ENCODE measurements around the gene FAM168B. TPM values are rescaled to one million over a fixed set of nuclear protein-coding genes. Genes with fewer than 3 reads are reported as not detected.
"Not testable (repeated sequence)": the region's sequence is repeated elsewhere in the genome, so short reads cannot be mapped to it uniquely, and the experiment has no call there.

FAM168B gene
- total and polyA plus RNA-seq, 5 experiments from 2014 or later = 29.9 to 89.1 (median 43.8) TPM

DNA sequence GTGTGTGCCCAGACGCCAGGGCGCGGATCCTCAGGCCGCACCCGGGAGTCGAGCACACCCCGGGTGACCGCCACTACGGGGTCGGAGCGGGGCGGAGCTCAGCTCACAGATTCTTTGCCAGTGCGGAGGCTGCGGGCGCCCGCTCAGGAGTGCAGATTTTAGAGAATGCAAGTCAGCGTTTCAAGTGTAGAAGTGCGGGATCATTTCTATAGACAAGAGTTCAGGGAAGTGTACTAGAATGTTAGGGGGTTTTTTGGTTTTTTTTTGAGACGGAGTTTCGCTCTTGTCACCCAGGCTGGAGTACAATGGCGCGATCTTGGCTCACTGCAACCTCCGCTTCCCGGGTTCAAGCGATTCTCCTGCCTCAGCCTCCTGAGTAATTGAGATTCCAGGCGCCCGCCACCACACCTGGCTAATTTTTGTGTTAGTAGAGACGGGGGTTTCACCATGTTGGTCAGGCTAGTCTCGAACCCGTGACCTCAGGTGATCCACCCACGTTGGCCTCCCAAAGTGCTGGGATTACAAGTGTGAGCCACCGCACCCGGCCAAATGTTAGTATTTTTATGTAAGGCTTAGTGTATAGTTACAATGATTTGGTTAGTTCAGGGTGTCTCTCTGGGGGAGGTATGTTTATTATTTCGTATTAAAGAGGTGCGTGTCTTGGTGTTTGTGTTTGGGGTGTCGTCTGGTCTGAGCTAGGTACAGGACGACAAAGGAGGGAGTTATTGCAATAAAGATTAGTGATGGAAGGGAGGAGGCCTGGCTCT lies 619 bp upstream of the FAM168B start:
- H3K4me1 Mint-ChIP-seq = peaks cover 5 to 31% (median 17%) of the 10 kb centered on the region in 4 donors
- DNase-seq (peak in 3 of 10 donors; percentile 65 to 83 (median 74)), ATAC-seq (peak; percentile 80 to 85)
- peak overlapping the region; percentile 88 to 98 (median 94) for H3K4me3 Mint-ChIP-seq
- H3K27ac Mint-ChIP-seq = peak overlapping the region; percentile 90 to 98 (median 96)
- H3K36me3 Mint-ChIP-seq = peaks cover 0 to 14% (median 0%) of the 10 kb centered on the region in 3 donors
- POLR2A ChIA-PET = interaction anchor here (0.6 to 3.9 kb wide), 12 partner anchors 10 to 752 kb away, joined by 3 to 69 read pairs (median 5); partner anchors contain the start of genes IMP4 and PLEKHB2
- H3K27me3 Mint-ChIP-seq = no peaks in the 10 kb centered on the region
- no peaks in the 10 kb centered on the region for H3K9me3 Mint-ChIP-seq

DNA sequence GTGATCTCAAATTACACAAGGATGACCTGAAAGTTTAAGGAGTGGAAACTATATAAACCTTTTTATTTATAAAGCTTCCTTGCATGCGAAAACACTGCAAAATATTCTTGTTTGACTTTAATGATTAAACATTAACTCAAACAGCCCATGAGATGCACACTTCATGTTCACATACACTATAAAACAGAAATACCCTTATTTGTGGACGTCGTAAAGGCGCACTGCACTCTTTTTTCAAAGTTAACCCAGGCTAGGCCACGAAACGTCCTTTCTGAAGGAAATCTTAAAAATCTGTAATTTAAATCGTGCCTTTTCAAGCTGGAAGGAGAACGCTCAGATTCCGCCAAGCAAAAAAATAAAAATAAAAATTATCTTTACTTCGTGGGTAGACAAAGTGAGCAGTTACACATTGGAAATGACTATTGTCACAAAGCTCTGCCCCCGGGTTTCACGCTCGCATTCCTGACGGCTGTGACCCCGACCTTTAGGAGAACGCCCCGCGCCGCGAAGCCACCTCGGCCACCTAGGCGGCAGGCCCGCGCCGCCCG lies 728 bp downstream of the FAM168B start:
- peaks cover 7 to 40% (median 22%) of the 10 kb centered on the region in 4 donors for H3K4me1 Mint-ChIP-seq
- H3K9me3 Mint-ChIP-seq = no peaks in the 10 kb centered on the region
- H3K27me3 Mint-ChIP-seq = no peaks in the 10 kb centered on the region
- ATAC-seq (peak in 1 of 2 donors; percentile 7), DNase-seq (peak in 3 of 10 donors; percentile 8 to 28 (median 18))
- peak overlapping the region; percentile 81 to 92 (median 88) for H3K27ac Mint-ChIP-seq
- peak overlapping the region; percentile 78 to 92 (median 85) for H3K4me3 Mint-ChIP-seq
- POLR2A ChIA-PET = interaction anchor here (0.6 to 3.9 kb wide), 13 partner anchors 9 to 751 kb away, joined by 3 to 69 read pairs (median 6); partner anchors contain the start of genes IMP4 and PLEKHB2
- H3K36me3 Mint-ChIP-seq = peaks cover 4 to 26% (median 9%) of the 10 kb centered on the region in 3 donors

DNA sequence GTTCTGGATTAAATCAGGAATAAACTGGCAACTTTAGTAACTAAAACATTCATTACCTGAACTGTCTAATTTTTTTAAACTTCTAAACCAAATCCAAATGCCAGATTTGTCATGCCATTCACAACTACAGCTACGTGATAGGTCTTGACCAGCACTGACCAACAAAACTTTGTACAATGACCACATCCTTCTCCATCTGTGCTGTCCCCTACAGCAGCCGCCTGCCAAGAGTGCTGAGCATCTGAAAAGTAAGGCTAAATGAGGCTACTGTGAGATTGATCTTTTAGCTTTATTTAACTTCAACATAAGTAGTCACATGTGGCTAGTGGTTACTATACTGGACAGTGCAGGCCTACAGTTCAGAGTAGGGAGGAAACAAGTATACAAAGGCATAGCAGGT lies 7.6 kb downstream of the FAM168B start:
- H3K36me3 Mint-ChIP-seq = peaks cover 4 to 80% (median 26%) of the 10 kb centered on the region in 3 donors
- H3K9me3 Mint-ChIP-seq = no peaks in the 10 kb centered on the region
- peak overlapping the region in 1 of 10 donors; percentile 26 for H3K4me3 Mint-ChIP-seq
- no peaks in the 10 kb centered on the region for H3K27me3 Mint-ChIP-seq
- no peak for DNase-seq
- POLR2A ChIA-PET = no interaction called here
- H3K4me1 Mint-ChIP-seq = peaks cover 24 to 75% (median 47%) of the 10 kb centered on the region in 4 donors
- peak overlapping the region in 4 of 10 donors; percentile 2 to 27 (median 15) for H3K27ac Mint-ChIP-seq
- no peak for ATAC-seq

DNA sequence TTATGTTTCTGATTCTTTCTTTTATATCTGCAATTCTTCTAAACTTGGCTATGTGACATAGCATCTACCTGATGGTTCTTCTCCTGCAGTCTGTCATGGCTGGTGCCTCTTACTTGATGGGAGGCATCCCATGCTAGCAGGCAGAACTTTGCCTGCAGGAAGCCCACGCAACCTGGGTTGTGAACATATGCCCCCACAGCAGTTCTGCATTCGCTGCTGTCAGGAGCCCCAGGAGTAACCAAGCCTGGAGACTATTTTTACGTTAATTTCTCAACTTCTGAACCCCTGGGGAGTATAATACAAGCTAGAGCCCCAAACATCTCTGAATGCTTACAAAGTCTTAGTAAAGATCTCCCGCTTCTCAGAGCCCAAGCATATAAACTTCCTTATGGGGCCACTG lies 12.1 kb downstream of the FAM168B start:
- peak overlapping the region in 2 of 10 donors; percentile 0 to 9 for H3K4me3 Mint-ChIP-seq
- peak overlapping the region in 7 of 10 donors; percentile 1 to 85 (median 42) for H3K27ac Mint-ChIP-seq
- no peak for DNase-seq
- H3K9me3 Mint-ChIP-seq = no peaks in the 10 kb centered on the region
- peaks cover 35 to 81% (median 65%) of the 10 kb centered on the region in 4 donors for H3K4me1 Mint-ChIP-seq
- POLR2A ChIA-PET = interaction anchor here (1.0 to 1.4 kb wide), 2 partner anchors 12 to 13 kb away, joined by 3 to 4 read pairs; partner anchors contain the start of gene FAM168B
- H3K36me3 Mint-ChIP-seq = peaks cover 0 to 84% (median 25%) of the 10 kb centered on the region in 3 donors
- H3K27me3 Mint-ChIP-seq = no peaks in the 10 kb centered on the region
- ATAC-seq = no peak

DNA sequence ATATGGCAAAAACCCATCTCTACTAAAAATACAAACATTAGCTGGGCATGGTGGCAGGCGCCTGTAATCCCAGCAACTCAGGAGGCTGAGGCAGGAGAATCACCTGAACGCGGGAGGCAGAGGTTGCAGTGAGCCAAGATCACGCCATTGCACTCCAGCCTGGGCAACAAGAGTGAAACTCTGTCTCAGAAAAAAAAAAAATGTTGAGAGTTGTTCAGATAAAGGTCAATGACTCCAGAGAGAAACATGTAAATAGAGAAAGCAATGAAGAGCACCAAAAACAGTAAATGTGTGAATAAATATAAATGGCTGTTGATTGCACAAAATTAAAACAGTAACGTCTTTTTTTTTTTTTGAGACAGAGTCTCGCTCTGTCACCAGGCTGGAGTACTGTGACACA lies 13.3 kb downstream of the FAM168B start:
- ATAC-seq, POLR2A ChIA-PET, H3K9me3 Mint-ChIP-seq, H3K27me3 Mint-ChIP-seq, DNase-seq: not testable (repeated sequence)
- H3K4me3 Mint-ChIP-seq = peak overlapping the region in 5 of 10 donors; percentile 10 to 50 (median 41)
- H3K4me1 Mint-ChIP-seq = peaks cover 37 to 79% (median 60%) of the 10 kb centered on the region in 4 donors
- H3K36me3 Mint-ChIP-seq = peaks cover 0 to 84% (median 27%) of the 10 kb centered on the region in 3 donors
- peak overlapping the region in 6 of 10 donors; percentile 29 to 82 (median 75) for H3K27ac Mint-ChIP-seq

DNA sequence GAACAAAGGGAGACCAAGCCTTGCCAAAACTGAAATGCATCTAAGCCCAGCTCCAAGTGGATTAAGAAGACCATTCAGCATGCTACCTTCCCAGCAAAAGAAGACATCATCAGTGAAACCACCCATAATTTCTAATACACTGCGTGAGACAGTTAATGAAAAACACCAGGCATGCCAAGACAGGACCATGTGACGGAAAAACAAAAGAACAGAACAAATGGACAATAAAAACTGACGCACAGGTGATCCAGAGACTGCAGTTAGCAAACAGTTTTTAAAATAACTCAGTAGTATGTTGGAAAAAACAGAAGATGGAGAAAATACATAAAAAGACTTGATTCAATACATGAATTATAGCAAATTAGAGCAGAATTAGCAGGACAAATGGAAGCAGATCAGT lies 15.3 kb downstream of the FAM168B start:
- peak overlapping the region in 6 of 10 donors; percentile 3 to 87 (median 24) for H3K27ac Mint-ChIP-seq

DNA sequence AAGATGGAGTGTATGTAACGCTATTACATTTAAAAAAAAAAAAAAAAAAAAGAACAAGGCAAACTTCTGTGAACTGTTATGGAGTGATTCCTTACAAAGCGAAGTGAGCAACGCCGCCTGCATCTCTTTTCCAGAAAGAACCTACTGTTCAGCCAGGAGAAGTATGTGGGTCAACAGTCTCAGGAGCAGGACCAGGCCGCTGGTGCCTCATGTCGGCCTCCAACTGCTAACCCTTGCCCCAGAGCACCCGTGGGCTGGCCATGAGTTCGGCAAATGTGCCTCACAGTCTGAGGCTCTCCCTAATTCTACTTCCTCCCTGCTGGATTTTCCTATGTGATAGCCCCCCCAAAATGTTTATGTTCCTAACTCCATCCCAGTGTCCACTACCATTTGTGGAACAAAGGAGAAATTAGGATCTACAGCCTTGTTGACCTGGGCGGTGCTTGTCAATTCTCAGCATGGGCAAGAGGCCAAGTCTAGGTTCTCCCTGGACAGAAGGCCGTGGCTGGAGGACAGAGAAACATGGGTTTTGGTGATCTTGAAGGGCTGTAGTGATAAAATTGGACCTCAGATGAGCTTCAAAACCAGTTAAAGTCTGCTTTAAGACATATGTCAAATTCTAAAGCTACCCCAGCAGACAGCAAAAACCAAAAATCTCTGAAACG lies 15.9 kb downstream of the FAM168B start:
- H3K9me3 Mint-ChIP-seq = no peaks in the 10 kb centered on the region
- POLR2A ChIA-PET = interaction anchor here (0.7 kb wide), 2 partner anchors 7 to 35 kb away, joined by 3 to 6 read pairs; no protein-coding TSS in a partner anchor
- no peak overlapping the region for H3K4me3 Mint-ChIP-seq

More for the DNA sequence above, 15.3 kb downstream of the FAM168B start:
- Mint-ChIP-seq H3K4me3 (no peak overlapping the region), H3K36me3 (peaks cover 0 to 95% (median 27%) of the 10 kb centered on the region in 3 donors), H3K4me1 (peaks cover 38 to 87% (median 63%) of the 10 kb centered on the region in 4 donors), H3K9me3 (no peaks in the 10 kb centered on the region), H3K27me3 (no peaks in the 10 kb centered on the region)
- ATAC-seq = no peak
- no peak for DNase-seq
- POLR2A ChIA-PET = no interaction called here

DNA sequence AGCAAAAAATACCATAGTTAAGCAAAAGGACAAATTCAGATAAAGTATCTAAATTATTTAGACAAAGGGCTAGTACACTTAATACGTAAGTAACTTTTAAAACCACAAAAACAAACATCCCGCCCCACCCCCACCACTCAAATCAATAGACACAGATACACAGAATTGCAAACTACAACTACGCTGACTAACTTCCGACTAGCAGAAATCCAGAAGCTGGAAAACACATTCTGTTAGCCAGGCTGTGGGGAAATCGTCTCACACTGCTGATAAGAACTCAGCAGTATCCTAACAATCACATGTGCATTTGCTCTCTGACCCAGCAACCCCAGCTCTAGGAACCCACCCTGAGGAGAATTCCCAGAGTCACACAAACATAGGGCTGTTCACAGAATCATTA lies 16.6 kb downstream of the FAM168B start:
- Mint-ChIP-seq H3K4me3 (no peak overlapping the region), H3K27me3 (no peaks in the 10 kb centered on the region), H3K36me3 (peaks cover 0 to 96% (median 24%) of the 10 kb centered on the region in 3 donors), H3K27ac (peak overlapping the region in 1 of 10 donors; percentile 55), H3K9me3 (no peaks in the 10 kb centered on the region), H3K4me1 (peaks cover 38 to 85% (median 60%) of the 10 kb centered on the region in 4 donors)
- POLR2A ChIA-PET = interaction anchor here (0.7 to 1.2 kb wide), 3 partner anchors 8 to 34 kb away, joined by 3 to 6 read pairs (median 3); no protein-coding TSS in a partner anchor
- no peak for DNase-seq
- ATAC-seq = no peak

More for the DNA sequence above, 15.9 kb downstream of the FAM168B start:
- Mint-ChIP-seq H3K36me3 (peaks cover 0 to 96% (median 27%) of the 10 kb centered on the region in 3 donors), H3K27me3 (no peaks in the 10 kb centered on the region), H3K27ac (peak overlapping the region in 4 of 10 donors; percentile 3 to 75 (median 22)), H3K4me1 (peaks cover 38 to 86% (median 61%) of the 10 kb centered on the region in 4 donors)
- ATAC-seq (no peak), DNase-seq (no peak)

DNA sequence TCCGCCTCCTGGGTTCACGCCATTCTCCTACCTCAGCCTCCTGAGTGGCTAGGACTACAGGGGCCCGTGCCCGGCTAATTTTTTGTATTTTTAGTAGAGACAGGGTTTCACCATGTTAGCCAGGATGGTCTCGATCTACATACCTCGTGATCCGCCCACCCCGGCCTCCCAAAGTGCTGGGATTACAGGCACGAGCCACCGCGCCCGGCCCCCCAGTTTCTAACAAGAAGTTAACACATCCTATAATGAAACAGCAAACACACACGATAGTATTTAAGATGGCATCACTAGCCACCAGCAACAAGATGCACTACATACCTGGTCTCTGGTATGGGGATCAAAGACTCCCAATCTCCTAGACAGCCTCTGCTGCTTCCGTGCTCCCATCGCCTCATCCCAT lies 17.7 kb downstream of the FAM168B start:
- not testable (repeated sequence) for H3K9me3 Mint-ChIP-seq, DNase-seq, ATAC-seq, H3K27me3 Mint-ChIP-seq
- POLR2A ChIA-PET = interaction anchor here (0.7 kb wide), 1 partner anchor 733 kb away, joined by 4 read pairs; no protein-coding TSS in a partner anchor
- Mint-ChIP-seq H3K36me3 (peaks cover 0 to 95% (median 17%) of the 10 kb centered on the region in 3 donors), H3K27ac (peak overlapping the region in 5 of 10 donors; percentile 41 to 79 (median 46)), H3K4me3 (peak overlapping the region in 2 of 10 donors; percentile 15 to 38), H3K4me1 (peaks cover 32 to 83% (median 53%) of the 10 kb centered on the region in 4 donors)

DNA sequence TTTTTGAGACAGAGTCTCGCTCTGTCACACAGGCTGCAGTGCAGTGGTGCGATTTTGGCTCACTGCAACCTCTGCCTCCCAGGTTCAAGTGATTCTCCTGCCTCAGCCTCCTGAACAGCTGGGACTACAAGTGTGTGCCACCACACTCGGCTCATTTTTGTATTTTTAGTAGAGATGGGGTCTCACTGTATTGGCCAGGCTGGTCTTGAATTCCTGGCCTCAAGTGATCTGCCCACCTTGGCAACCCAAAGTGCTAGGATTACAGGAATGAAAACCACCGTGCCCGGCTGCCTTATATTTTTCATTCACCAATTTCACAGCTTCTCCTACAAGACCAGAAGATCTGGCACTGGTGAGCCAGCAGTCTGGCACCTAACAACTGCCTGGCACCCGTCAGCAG lies 25.1 kb downstream of the FAM168B start:
- ATAC-seq, POLR2A ChIA-PET, H3K4me3 Mint-ChIP-seq, H3K9me3 Mint-ChIP-seq, DNase-seq, H3K27me3 Mint-ChIP-seq: not testable (repeated sequence)
- H3K36me3 Mint-ChIP-seq = peaks cover 0 to 86% (median 17%) of the 10 kb centered on the region in 3 donors
- H3K4me1 Mint-ChIP-seq = peaks cover 24 to 62% (median 38%) of the 10 kb centered on the region in 4 donors
- H3K27ac Mint-ChIP-seq = peak overlapping the region in 3 of 10 donors; percentile 60 to 76 (median 63)

DNA sequence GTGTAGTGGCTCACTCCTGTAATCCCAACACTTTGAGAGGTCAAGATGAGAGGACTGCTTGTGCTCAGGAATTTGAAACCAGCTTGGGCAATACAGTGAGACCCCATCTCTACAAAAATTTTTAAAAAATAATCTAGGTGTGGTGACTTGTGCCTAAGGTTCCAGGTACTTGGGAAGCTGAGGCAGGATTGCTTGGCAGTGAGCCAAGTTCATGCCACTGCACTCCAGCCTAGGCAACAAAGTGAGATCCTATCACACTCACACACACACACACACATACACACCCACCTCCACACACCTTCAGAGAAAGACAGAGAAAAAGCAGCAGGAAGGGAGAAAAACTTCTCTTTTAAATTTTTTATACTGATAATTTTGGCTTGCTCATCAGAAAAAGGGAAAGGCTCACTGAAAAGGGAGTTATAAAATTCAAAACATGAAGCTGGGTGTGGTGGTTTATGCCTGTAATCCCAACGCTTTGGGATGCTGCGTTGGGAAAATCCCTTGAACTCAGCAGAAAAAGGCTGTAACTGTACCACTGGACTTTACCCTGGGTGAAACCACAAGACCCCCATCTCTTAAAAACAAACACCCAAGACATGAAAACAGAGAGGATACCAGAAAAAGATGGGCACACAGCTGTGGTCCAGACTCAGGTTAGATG lies 25.7 kb downstream of the FAM168B start:
- H3K27ac Mint-ChIP-seq = peak overlapping the region in 8 of 10 donors; percentile 29 to 79 (median 61)
- peaks cover 27 to 61% (median 38%) of the 10 kb centered on the region in 4 donors for H3K4me1 Mint-ChIP-seq
- POLR2A ChIA-PET = no interaction called here

More for the DNA sequence above, 25.7 kb downstream of the FAM168B start:
- Mint-ChIP-seq H3K4me3 (peak overlapping the region in 1 of 10 donors; percentile 16), H3K27me3 (no peaks in the 10 kb centered on the region), H3K9me3 (no peaks in the 10 kb centered on the region), H3K36me3 (peaks cover 0 to 84% (median 17%) of the 10 kb centered on the region in 3 donors)
- no peak for DNase-seq
- no peak for ATAC-seq

All from naive thymus-derived CD8-positive, alpha-beta T cell (primary cell).